ENCODE data around the gene PRDM16. TPM values are rescaled to one million over a fixed set of nuclear protein-coding genes. Genes with fewer than 3 reads are reported as not detected.

Gene PRDM16
- total and polyA plus RNA-seq, 5 experiments from 2014 or later, result not detected

- Mint-ChIP-seq H3K36me3 (no peaks in the 10 kb centered on the region), H3K4me3 (no peak overlapping the region), H3K4me1 (no peaks in the 10 kb centered on the region), H3K27me3 (peaks cover 0 to 4% (median 0%) of the 10 kb centered on the region in 5 donors), H3K9me3 (no peaks in the 10 kb centered on the region), H3K27ac (no peak overlapping the region)
- ATAC-seq (no peak), DNase-seq (no peak)
- POLR2A ChIA-PET, result no interaction called here
Observed at GRCh38 chr1:3270403-3271245, 201.6 kb downstream of the PRDM16 start.

- Mint-ChIP-seq H3K4me1 (no peaks in the 10 kb centered on the region), H3K27ac (no peak overlapping the region), H3K4me3 (no peak overlapping the region), H3K9me3 (no peaks in the 10 kb centered on the region), H3K27me3 (peaks cover 0 to 4% (median 0%) of the 10 kb centered on the region in 5 donors), H3K36me3 (no peaks in the 10 kb centered on the region)
- POLR2A ChIA-PET, result no interaction called here
- ATAC-seq (no peak), DNase-seq (no peak)
Observed at GRCh38 chr1:3271866-3272265, 202.9 kb downstream of the PRDM16 start.

GRCh38 chr1:3272321-3273045, 203.5 kb downstream of the PRDM16 start:
- ATAC-seq (no peak), DNase-seq (no peak)
- POLR2A ChIA-PET, result no interaction called here
- no peaks in the 10 kb centered on the region for H3K9me3 Mint-ChIP-seq
- no peaks in the 10 kb centered on the region for H3K4me1 Mint-ChIP-seq
- H3K27me3 Mint-ChIP-seq, result no peaks in the 10 kb centered on the region
- no peaks in the 10 kb centered on the region for H3K36me3 Mint-ChIP-seq
- H3K4me3 Mint-ChIP-seq, result no peak overlapping the region
- H3K27ac Mint-ChIP-seq, result no peak overlapping the region

- ATAC-seq (no peak), DNase-seq (no peak)
- POLR2A ChIA-PET, result no interaction called here
- no peaks in the 10 kb centered on the region for H3K36me3 Mint-ChIP-seq
- H3K4me3 Mint-ChIP-seq, result no peak overlapping the region
- no peaks in the 10 kb centered on the region for H3K4me1 Mint-ChIP-seq
- no peaks in the 10 kb centered on the region for H3K27me3 Mint-ChIP-seq
- no peaks in the 10 kb centered on the region for H3K9me3 Mint-ChIP-seq
- H3K27ac Mint-ChIP-seq, result no peak overlapping the region
Observed at GRCh38 chr1:3273447-3273846, 204.4 kb downstream of the PRDM16 start.

GRCh38 chr1:3274972-3275371, 206.0 kb downstream of the PRDM16 start:
- Mint-ChIP-seq H3K4me1 (no peaks in the 10 kb centered on the region), H3K9me3 (no peaks in the 10 kb centered on the region), H3K4me3 (no peak overlapping the region), H3K27me3 (no peaks in the 10 kb centered on the region), H3K27ac (peak overlapping the region in 1 of 10 donors; percentile 6), H3K36me3 (no peaks in the 10 kb centered on the region)
- POLR2A ChIA-PET, result no interaction called here
- DNase-seq, result no peak
- no peak for ATAC-seq

- H3K9me3 Mint-ChIP-seq, result no peaks in the 10 kb centered on the region
Observed at GRCh38 chr1:3275471-3276340, 206.7 kb downstream of the PRDM16 start.

GRCh38 chr1:3276341-3276800, 207.4 kb downstream of the PRDM16 start:
- H3K4me3 Mint-ChIP-seq, result no peak overlapping the region
- no peaks in the 10 kb centered on the region for H3K9me3 Mint-ChIP-seq
- ATAC-seq (no peak), DNase-seq (no peak)
- H3K4me1 Mint-ChIP-seq, result no peaks in the 10 kb centered on the region
- POLR2A ChIA-PET, result interaction anchor here (0.6 kb wide), 1 partner anchor 1500 kb away, joined by 4 read pairs; no protein-coding TSS in a partner anchor
- H3K36me3 Mint-ChIP-seq, result no peaks in the 10 kb centered on the region
- H3K27ac Mint-ChIP-seq, result no peak overlapping the region
- H3K27me3 Mint-ChIP-seq, result peaks cover 0 to 3% (median 0%) of the 10 kb centered on the region in 5 donors

More at GRCh38 chr1:3275471-3276340, 206.7 kb downstream of the PRDM16 start:
- Mint-ChIP-seq H3K36me3 (no peaks in the 10 kb centered on the region), H3K27ac (no peak overlapping the region), H3K4me1 (no peaks in the 10 kb centered on the region), H3K27me3 (no peaks in the 10 kb centered on the region), H3K4me3 (no peak overlapping the region)
- DNase-seq (no peak), ATAC-seq (no peak)
- POLR2A ChIA-PET, result interaction anchor here (0.6 kb wide), 1 partner anchor 1499 kb away, joined by 4 read pairs; no protein-coding TSS in a partner anchor

GRCh38 chr1:3277011-3277471, 208.0 kb downstream of the PRDM16 start:
- no peak overlapping the region for H3K4me3 Mint-ChIP-seq
- ATAC-seq (no peak), DNase-seq (no peak)
- H3K27me3 Mint-ChIP-seq, result peaks cover 0 to 8% (median 4%) of the 10 kb centered on the region in 5 donors
- H3K4me1 Mint-ChIP-seq, result no peaks in the 10 kb centered on the region
- H3K27ac Mint-ChIP-seq, result no peak overlapping the region
- no peaks in the 10 kb centered on the region for H3K9me3 Mint-ChIP-seq
- H3K36me3 Mint-ChIP-seq, result no peaks in the 10 kb centered on the region
- POLR2A ChIA-PET, result no interaction called here

GRCh38 chr1:3277623-3278022, 208.6 kb downstream of the PRDM16 start:
- Mint-ChIP-seq H3K36me3 (no peaks in the 10 kb centered on the region), H3K9me3 (no peaks in the 10 kb centered on the region), H3K4me1 (no peaks in the 10 kb centered on the region), H3K27me3 (peaks cover 0 to 8% (median 4%) of the 10 kb centered on the region in 5 donors), H3K27ac (no peak overlapping the region), H3K4me3 (no peak overlapping the region)
- POLR2A ChIA-PET, result no interaction called here
- no peak for DNase-seq
- ATAC-seq, result no peak

- Mint-ChIP-seq H3K27me3 (peaks cover 0 to 14% (median 6%) of the 10 kb centered on the region in 5 donors), H3K27ac (no peak overlapping the region), H3K4me3 (no peak overlapping the region), H3K36me3 (no peaks in the 10 kb centered on the region), H3K9me3 (no peaks in the 10 kb centered on the region), H3K4me1 (no peaks in the 10 kb centered on the region)
- ATAC-seq (no peak), DNase-seq (no peak)
- POLR2A ChIA-PET, result no interaction called here
Observed at GRCh38 chr1:3278416-3279181, 209.6 kb downstream of the PRDM16 start.

GRCh38 chr1:3279182-3279470, 210.1 kb downstream of the PRDM16 start:
- POLR2A ChIA-PET, result no interaction called here
- Mint-ChIP-seq H3K4me1 (peaks cover 0 to under 1% (median 0%) of the 10 kb centered on the region in 4 donors), H3K36me3 (no peaks in the 10 kb centered on the region), H3K27ac (no peak overlapping the region), H3K9me3 (no peaks in the 10 kb centered on the region), H3K4me3 (no peak overlapping the region), H3K27me3 (peaks cover 0 to 17% (median 6%) of the 10 kb centered on the region in 5 donors)
- no peak for ATAC-seq
- no peak for DNase-seq

GRCh38 chr1:3281735-3282134, 212.7 kb downstream of the PRDM16 start:
- Mint-ChIP-seq H3K27me3 (peaks cover 0 to 17% (median 9%) of the 10 kb centered on the region in 5 donors), H3K9me3 (no peaks in the 10 kb centered on the region), H3K4me3 (no peak overlapping the region), H3K36me3 (no peaks in the 10 kb centered on the region), H3K27ac (no peak overlapping the region), H3K4me1 (peaks cover 0 to 2% (median 0%) of the 10 kb centered on the region in 4 donors)
- DNase-seq (no peak), ATAC-seq (no peak)
- POLR2A ChIA-PET, result no interaction called here

Measured in naive thymus-derived CD8-positive, alpha-beta T cell (primary cell).